ENCODE data around the gene ZC2HC1B.
A peak's percentile ranks its signal among the peaks of the same experiment; 100 is the strongest.

Gene ZC2HC1B

DNA sequence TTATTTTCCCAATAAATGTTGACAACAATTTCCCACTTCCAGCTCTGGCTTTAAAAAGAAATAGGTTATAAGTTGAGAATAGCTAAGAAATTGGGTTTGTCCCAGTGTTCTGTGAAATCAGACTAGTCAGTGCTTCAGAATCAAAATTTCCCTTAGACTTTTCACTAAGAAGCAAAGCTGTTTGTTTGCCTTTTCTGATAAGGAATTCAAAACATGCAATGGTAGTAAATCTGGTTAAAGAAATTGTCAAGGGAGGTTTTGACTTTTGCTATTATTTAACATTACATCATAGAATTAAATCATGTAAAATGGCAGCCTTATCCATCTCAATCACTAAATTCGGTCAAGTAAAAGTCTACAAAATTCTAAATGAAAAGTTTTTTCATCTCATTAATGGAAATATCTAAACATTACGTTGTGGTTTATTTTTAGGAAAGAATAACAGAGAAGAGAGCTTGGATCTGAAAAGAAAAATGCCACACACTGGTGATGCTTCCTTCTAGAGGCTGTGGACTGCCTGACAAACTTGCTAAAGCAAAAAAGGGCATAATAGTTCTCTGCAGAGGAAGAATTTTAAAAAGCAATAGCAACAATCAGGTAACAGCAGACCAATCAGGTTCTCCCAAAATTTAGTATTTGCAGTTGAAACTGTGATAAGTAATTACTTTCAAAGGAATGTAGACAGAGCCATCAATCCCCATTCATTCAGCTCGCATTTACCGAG, 107.4 kb downstream of the ZC2HC1B start:
- TF ChIP-seq ZNF654 (tag by site-specific recombination; IDR thresholded peaks at IDR 0.05; ENCODE audit: low read depth) (no peak), GFI1B (tag by site-specific recombination; IDR thresholded peaks at IDR 0.05) (no peak), ZNF211 (tag by site-specific recombination; IDR thresholded peaks at IDR 0.05; ENCODE audit: low read depth) (no peak), ZNF530 (tag by site-specific recombination; IDR thresholded peaks at IDR 0.05; ENCODE audit: low read depth) (no peak), ZBTB20 (tag by site-specific recombination; IDR thresholded peaks at IDR 0.05) (no peak), ZNF311 (tag by site-specific recombination; IDR thresholded peaks at IDR 0.05; ENCODE audit: borderline replicate concordance) (no peak), RBAK (tag by site-specific recombination; IDR thresholded peaks at IDR 0.05) (no peak), ZNF423 (tag by site-specific recombination; IDR thresholded peaks at IDR 0.05) (no peak), KLF7 (tag by site-specific recombination; IDR thresholded peaks at IDR 0.05; ENCODE audit: borderline replicate concordance) (no peak), ZNF391 (tag by site-specific recombination; IDR thresholded peaks at IDR 0.05; ENCODE audit: borderline replicate concordance, low read depth) (no peak), ZNF248 (tag by site-specific recombination; IDR thresholded peaks at IDR 0.05) (no peak), ZNF776 (tag by site-specific recombination; IDR thresholded peaks at IDR 0.05; ENCODE audit: borderline replicate concordance) (no peak), ZFP41 (tag by site-specific recombination; IDR thresholded peaks at IDR 0.05; ENCODE audit: borderline replicate concordance) (no peak)
- TF ChIP-seq, protein P1, sequence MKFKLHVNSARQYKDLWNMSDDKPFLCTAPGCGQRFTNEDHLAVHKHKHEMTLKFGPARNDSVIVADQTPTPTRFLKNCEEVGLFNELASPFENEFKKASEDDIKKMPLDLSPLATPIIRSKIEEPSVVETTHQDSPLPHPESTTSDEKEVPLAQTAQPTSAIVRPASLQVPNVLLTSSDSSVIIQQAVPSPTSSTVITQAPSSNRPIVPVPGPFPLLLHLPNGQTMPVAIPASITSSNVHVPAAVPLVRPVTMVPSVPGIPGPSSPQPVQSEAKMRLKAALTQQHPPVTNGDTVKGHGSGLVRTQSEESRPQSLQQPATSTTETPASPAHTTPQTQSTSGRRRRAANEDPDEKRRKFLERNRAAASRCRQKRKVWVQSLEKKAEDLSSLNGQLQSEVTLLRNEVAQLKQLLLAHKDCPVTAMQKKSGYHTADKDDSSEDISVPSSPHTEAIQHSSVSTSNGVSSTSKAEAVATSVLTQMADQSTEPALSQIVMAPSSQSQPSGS (tag by site-specific recombination; IDR thresholded peaks at IDR 0.05; ENCODE audit: low read depth) = peak; percentile 79
- TF ChIP-seq, protein P2, sequence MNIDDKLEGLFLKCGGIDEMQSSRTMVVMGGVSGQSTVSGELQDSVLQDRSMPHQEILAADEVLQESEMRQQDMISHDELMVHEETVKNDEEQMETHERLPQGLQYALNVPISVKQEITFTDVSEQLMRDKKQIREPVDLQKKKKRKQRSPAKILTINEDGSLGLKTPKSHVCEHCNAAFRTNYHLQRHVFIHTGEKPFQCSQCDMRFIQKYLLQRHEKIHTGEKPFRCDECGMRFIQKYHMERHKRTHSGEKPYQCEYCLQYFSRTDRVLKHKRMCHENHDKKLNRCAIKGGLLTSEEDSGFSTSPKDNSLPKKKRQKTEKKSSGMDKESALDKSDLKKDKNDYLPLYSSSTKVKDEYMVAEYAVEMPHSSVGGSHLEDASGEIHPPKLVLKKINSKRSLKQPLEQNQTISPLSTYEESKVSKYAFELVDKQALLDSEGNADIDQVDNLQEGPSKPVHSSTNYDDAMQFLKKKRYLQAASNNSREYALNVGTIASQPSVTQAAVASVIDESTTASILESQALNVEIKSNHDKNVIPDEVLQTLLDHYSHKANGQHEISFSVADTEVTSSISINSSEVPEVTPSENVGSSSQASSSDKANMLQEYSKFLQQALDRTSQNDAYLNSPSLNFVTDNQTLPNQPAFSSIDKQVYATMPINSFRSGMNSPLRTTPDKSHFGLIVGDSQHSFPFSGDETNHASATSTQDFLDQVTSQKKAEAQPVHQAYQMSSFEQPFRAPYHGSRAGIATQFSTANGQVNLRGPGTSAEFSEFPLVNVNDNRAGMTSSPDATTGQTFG (tag by site-specific recombination; IDR thresholded peaks at IDR 0.05; ENCODE audit: borderline replicate concordance) = no peak
- TF ChIP-seq, protein P3, sequence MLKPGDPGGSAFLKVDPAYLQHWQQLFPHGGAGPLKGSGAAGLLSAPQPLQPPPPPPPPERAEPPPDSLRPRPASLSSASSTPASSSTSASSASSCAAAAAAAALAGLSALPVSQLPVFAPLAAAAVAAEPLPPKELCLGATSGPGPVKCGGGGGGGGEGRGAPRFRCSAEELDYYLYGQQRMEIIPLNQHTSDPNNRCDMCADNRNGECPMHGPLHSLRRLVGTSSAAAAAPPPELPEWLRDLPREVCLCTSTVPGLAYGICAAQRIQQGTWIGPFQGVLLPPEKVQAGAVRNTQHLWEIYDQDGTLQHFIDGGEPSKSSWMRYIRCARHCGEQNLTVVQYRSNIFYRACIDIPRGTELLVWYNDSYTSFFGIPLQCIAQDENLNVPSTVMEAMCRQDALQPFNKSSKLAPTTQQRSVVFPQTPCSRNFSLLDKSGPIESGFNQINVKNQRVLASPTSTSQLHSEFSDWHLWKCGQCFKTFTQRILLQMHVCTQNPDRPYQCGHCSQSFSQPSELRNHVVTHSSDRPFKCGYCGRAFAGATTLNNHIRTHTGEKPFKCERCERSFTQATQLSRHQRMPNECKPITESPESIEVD (tag by site-specific recombination; IDR thresholded peaks at IDR 0.05) = peak; percentile 49; the same call in 1 of the 2 replicates
- TF ChIP-seq, protein P4, sequence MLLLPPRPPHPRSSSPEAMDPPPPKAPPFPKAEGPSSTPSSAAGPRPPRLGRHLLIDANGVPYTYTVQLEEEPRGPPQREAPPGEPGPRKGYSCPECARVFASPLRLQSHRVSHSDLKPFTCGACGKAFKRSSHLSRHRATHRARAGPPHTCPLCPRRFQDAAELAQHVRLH (tag by site-specific recombination; IDR thresholded peaks at IDR 0.05) = no peak
- POLR2A ChIA-PET = no interaction called here
- no peak overlapping the region for H3K27ac ChIP-seq (ENCODE audit: extremely low read depth, low read depth, low read length)
- H3K4me3 ChIP-seq (ENCODE audit: low read depth, low read length) = no peak overlapping the region
- peaks cover 0 to 6% of the 10 kb centered on the region in 2 experiments; a peak in 1 of 3 replicates for H3K36me3 ChIP-seq (ENCODE audit: control insufficient read depth in 2 of 2, insufficient read depth in 1 of 2, low read length in 2 of 2)
- CTCF ChIA-PET = interaction anchor here (0.6 to 2.6 kb wide), 3 partner anchors 29 to 42 kb away, joined by 3 to 12 read pairs (median 3); no protein-coding TSS in a partner anchor
- no peaks in the 10 kb centered on the region for H3K9me3 ChIP-seq (ENCODE audit: control insufficient read depth, insufficient read depth, low read depth, low read length)
- H3K4me1 ChIP-seq (ENCODE audit: control insufficient read depth, insufficient read depth, low read length) = peaks cover 6% of the 10 kb centered on the region; the same call in 1 of the 2 replicates

All from HEK293 (cell line).